Stimulated activated CD4-positive, alpha-beta T cell treated with anti-CD3 and anti-CD28 coated beads, Interleukin-4, amount 100 ng/mL, for 48 hours (primary cell): Measurements from ENCODE around the gene IGSF21.

Source experiments
- DNase-seq, 2 donors: peaks; one replicate each; pipeline ENCODE4 v3.0.0-alpha.2; 2020; ENCODE audit warnings: low read depth in 2 of 2

Gene IGSF21

GRCh38 chr1:18419113-18419844 lies 311.7 kb downstream of the IGSF21 start:
- no peak for DNase-seq

GRCh38 chr1:18419845-18420184 lies 312.2 kb downstream of the IGSF21 start:
- no peak for DNase-seq

- DNase-seq = no peak
Observed at GRCh38 chr1:18422076-18422777, 314.6 kb downstream of the IGSF21 start.

- DNase-seq = no peak
Observed at GRCh38 chr1:18422954-18423353, 315.4 kb downstream of the IGSF21 start.

GRCh38 chr1:18426580-18426979 lies 319.0 kb downstream of the IGSF21 start:
- no peak for DNase-seq
